ENCODE measurements around the gene CLCN4.
A peak's percentile ranks its signal among the peaks of the same experiment; 100 is the strongest.

Gene CLCN4

GRCh38 chrX:10156199-10157031 lies at the start of gene CLCN4:
Gene CLCN4 (plus strand): TSS chrX:10156975. CDS start chrX:10185033, 28,058 bp downstream.
- peak within 1 kb of the TSS; percentile 41 for H3K4me3 ChIP-seq (ENCODE audit: low read depth, low read length)
- no peaks in the 10 kb centered on the region for H3K36me3 ChIP-seq (replicated peaks)
- in situ Hi-C loops (cut with HindIII; ENCODE audit: low pct_ligation_motif_present, low sequenced_read_pairs), result no loop called here
- DNase-seq, result peak; percentile 11
- no peak for TF ChIP-seq CTCF (IDR thresholded peaks at IDR 0.05; ENCODE audit: low read depth, low read length, missing control alignments)
- H3K27me3 ChIP-seq (replicated peaks), result no peaks in the 10 kb centered on the region
- peak within 1 kb of the TSS; percentile 60 for H3K27ac ChIP-seq

DNA sequence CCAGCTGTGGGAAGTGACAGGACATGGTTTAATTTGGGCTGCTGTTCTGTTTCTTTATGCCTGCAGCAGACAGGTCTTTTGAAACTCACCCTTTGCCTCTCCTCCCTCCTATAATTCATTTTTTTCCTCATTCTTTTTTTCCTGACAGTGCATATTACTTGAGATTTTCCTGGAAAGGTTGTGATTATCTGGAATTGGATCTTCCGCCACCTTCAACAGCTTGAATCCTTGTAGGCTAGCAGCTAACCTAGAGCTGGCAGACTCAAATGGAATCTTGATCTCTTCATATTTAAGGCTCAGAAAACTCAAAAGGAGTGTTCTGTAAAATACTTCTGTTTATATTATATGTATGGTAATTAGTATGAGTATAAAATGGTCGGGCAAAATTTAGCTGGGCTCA lies 49.3 kb upstream of the CLCN4 start:
- in situ Hi-C loops (cut with HindIII; ENCODE audit: low pct_ligation_motif_present, low sequenced_read_pairs), result no loop called here
- H3K4me3 ChIP-seq (ENCODE audit: low read depth, low read length), result no peak overlapping the region
- H3K36me3 ChIP-seq (replicated peaks), result no peaks in the 10 kb centered on the region
- no peak for DNase-seq
- no peak overlapping the region for H3K27ac ChIP-seq
- no peaks in the 10 kb centered on the region for H3K27me3 ChIP-seq (replicated peaks)
- no peak for TF ChIP-seq CTCF (IDR thresholded peaks at IDR 0.05; ENCODE audit: low read depth, low read length, missing control alignments)

- no peaks in the 10 kb centered on the region for H3K36me3 ChIP-seq (replicated peaks)
- no peak overlapping the region for H3K27ac ChIP-seq
- no peak overlapping the region for H3K4me3 ChIP-seq (ENCODE audit: low read depth, low read length)
- no peak for TF ChIP-seq CTCF (IDR thresholded peaks at IDR 0.05; ENCODE audit: low read depth, low read length, missing control alignments)
- in situ Hi-C loops (cut with HindIII; ENCODE audit: low pct_ligation_motif_present, low sequenced_read_pairs), result no loop called here
- no peaks in the 10 kb centered on the region for H3K27me3 ChIP-seq (replicated peaks)
- DNase-seq, result no peak
Measured at GRCh38 chrX:10108288-10108687, 48.5 kb upstream of the CLCN4 start.

DNA sequence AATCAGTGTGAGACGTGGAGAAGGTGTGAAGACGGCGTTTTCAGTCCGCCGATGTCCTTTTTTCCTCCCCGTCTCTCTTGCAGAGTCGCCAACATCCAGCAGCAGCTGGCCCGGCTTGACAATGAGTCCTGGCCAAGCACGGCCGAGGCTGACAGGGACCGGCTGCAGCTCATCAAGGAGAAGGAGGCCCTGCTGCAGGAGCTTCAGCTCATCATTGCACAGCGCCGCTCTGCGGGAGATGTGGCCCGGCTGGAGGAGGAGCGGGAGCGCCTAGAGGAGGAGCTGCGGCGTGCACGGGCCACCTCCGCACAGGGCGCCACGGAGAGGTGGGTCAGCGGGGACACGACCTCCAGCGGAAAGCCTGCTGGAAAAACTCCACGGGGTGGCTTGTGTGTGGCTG lies 47.1 kb upstream of the CLCN4 start:
- H3K36me3 ChIP-seq (replicated peaks), result no peaks in the 10 kb centered on the region
- no peak for TF ChIP-seq CTCF (IDR thresholded peaks at IDR 0.05; ENCODE audit: low read depth, low read length, missing control alignments)
- H3K4me3 ChIP-seq (ENCODE audit: low read depth, low read length), result no peak overlapping the region
- no peak for DNase-seq
- in situ Hi-C loops (cut with HindIII; ENCODE audit: low pct_ligation_motif_present, low sequenced_read_pairs), result no loop called here
- H3K27me3 ChIP-seq (replicated peaks), result no peaks in the 10 kb centered on the region
- no peak overlapping the region for H3K27ac ChIP-seq

DNA sequence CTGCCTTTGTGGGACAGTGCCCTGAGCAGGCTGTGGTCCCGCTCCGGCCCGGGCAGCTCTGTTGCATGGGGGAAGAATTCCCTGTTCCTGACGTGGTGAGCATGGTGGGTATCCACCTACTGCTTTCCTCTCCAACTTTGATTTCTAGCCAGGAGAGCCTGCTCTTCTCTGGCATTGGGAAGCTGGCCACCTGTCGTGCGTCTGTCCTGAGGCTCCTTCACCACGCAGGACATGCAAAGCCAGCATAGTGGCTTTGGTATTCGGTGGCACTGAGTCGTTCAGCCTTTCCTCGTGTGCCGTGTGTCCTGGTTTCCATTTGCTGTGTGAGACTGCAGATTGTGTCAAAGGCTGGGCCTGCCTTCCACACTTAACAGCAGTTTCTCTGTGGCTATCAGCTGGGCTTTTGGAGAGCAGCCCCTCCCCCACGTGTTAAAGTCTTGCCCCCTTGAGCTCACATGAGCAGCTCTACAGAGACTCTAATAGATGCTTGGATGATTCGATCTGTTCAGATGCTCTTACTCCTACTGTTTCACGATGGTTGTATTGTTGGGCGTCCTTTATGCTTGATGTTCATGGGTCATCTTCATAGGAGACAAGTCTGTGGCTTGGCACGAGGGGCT lies 46.3 kb upstream of the CLCN4 start:
- no peak overlapping the region for H3K4me3 ChIP-seq (ENCODE audit: low read depth, low read length)
- H3K27me3 ChIP-seq (replicated peaks), result no peaks in the 10 kb centered on the region
- H3K27ac ChIP-seq, result no peak overlapping the region
- no peak for DNase-seq
- in situ Hi-C loops (cut with HindIII; ENCODE audit: low pct_ligation_motif_present, low sequenced_read_pairs), result no loop called here
- no peak for TF ChIP-seq CTCF (IDR thresholded peaks at IDR 0.05; ENCODE audit: low read depth, low read length, missing control alignments)
- H3K36me3 ChIP-seq (replicated peaks), result no peaks in the 10 kb centered on the region
